ENCODE data around the gene RPL18.

DNA sequence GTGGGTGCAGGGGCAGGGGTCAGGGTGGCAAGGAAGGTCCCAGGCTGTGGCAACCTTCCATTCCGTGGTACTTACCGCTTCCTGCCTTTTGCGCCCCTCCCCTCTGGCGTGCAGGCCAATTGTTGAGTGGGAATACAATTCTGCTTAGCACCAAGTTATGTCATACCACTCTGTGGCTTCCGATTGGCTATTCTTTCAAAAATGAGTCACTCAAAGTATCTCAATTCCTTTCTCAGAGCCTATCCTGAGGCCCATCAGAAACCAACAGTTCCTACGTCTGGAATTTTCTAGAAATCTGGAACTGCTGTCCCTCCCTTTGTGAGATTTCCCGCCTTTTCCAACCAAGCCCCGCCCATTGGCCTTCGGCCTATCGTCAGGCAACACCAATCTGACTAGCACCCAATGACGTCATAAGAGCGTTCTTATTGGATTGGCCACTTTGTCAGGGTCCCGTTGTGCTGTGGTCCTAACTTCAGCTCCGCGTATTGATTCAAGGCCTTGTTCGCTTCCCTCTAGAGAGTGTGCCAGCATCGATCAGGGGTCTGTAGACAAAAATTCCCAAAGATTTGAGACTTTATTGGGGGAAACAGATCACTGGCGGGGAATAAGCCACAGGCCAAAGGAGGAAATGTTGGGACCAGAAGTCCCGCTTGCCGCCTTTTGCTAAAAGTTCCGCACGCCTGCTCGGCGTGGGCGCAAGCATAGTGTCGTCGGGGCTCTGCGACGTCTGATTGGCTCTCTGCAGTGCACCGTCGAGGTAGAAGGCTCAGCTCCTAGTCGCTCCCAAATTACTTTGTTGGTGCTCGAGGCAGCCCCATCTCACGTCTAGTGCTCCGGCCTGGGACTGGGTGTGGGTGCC is 42.1 kb upstream of the RPL18 start:
- no peak for TF ChIP-seq SIN3A (IDR thresholded peaks at IDR 0.05; ENCODE audit: borderline replicate concordance, insufficient read depth, low read length)
- TF ChIP-seq POLR2AphosphoS5 (IDR thresholded peaks at IDR 0.05; ENCODE audit: low read depth, low read length) = no peak
- TF ChIP-seq TAF1 (IDR thresholded peaks at IDR 0.05; ENCODE audit: borderline replicate concordance, insufficient read depth, low read length) = no peak
- no peak for TF ChIP-seq FOXP2 (optimal IDR thresholded peaks at IDR 0.05; ENCODE audit: borderline replicate concordance, extremely low read depth, extremely low read length, insufficient read depth)
